GM23248 (cell line): ENCODE measurements around the gene MYO1E. TPM values are rescaled to one million over a fixed set of nuclear protein-coding genes. Genes with fewer than 3 reads are reported as not detected.

ENCODE experiments used
- DNase-seq: peaks from one replicate; pipeline ENCODE4 v3.0.0-alpha.2; 2015
- H2AFZ ChIP-seq: fragments of 200-600 bp; sonication (generic); 2 replicates; pipeline ENCODE4 v1.6.1; 2016; ENCODE audit warnings: antibody characterized with exemption
- H3F3A ChIP-seq: fragments of 200-600 bp; sonication (generic); 2 replicates; pipeline ENCODE4 v1.6.1; 2016; ENCODE audit warnings: mild to moderate bottlenecking, antibody characterized with exemption, mixed run types; ENCODE audit not compliant: insufficient read depth
- H3K27ac ChIP-seq: fragments of 200-600 bp; sonication (generic); 2 replicates; pipeline ENCODE4 v1.5.1; 2016; ENCODE audit warnings: mild to moderate bottlenecking
- H3K27me3 ChIP-seq: fragments of 200-600 bp; sonication (generic); replicated peaks from 2 replicates; pipeline ENCODE4 v1.6.1; 2016; ENCODE audit warnings: mild to moderate bottlenecking; ENCODE audit not compliant: insufficient read depth
- H3K36me3 ChIP-seq: fragments of 200-600 bp; sonication (generic); 2 replicates; pipeline ENCODE4 v1.6.1; 2016; ENCODE audit warnings: low read depth, mild to moderate bottlenecking
- H3K4me1 ChIP-seq: fragments of 200-600 bp; sonication (generic); 2 replicates; pipeline ENCODE4 v1.6.1; 2016; ENCODE audit warnings: mild to moderate bottlenecking; ENCODE audit not compliant: insufficient read depth
- H3K4me2 ChIP-seq: fragments of 200-600 bp; sonication (generic); one replicate; pipeline ENCODE4 v1.6.1; 2016; ENCODE audit warnings: mild to moderate bottlenecking; ENCODE audit not compliant: unreplicated experiment
- H3K4me3 ChIP-seq: fragments of 200-600 bp; sonication (generic); 2 replicates; pipeline ENCODE4 v1.5.1; 2016; ENCODE audit warnings: mild to moderate bottlenecking
- H3K79me2 ChIP-seq: fragments of 200-600 bp; sonication (generic); 2 replicates; pipeline ENCODE4 v1.6.1; 2016; ENCODE audit warnings: mild to moderate bottlenecking; ENCODE audit not compliant: insufficient read depth
- H3K9ac ChIP-seq: fragments of 200-600 bp; sonication (generic); 2 replicates; pipeline ENCODE4 v1.6.1; 2016; ENCODE audit warnings: mild to moderate bottlenecking
- H3K9me2 ChIP-seq: fragments of 200-600 bp; sonication (generic); 2 replicates; pipeline ENCODE4 v1.6.1; 2016; ENCODE audit warnings: mixed run types, mild to moderate bottlenecking, moderate library complexity; ENCODE audit not compliant: insufficient read depth
- H3K9me3 ChIP-seq: fragments of 200-600 bp; sonication (generic); one replicate; pipeline ENCODE4 v1.6.1; 2017; ENCODE audit warnings: low read depth
- H4K20me1 ChIP-seq: fragments of 200-600 bp; sonication (generic); 2 replicates; pipeline ENCODE4 v1.6.0; 2016; ENCODE audit not compliant: insufficient read depth
- EZH2 ChIP-seq: fragments of 200-600 bp; sonication (generic); IDR thresholded peaks from 2 replicates; pipeline ENCODE4 v1.6.1; 2018; ENCODE audit warnings: antibody characterized with exemption, mild to moderate bottlenecking; ENCODE audit not compliant: insufficient read depth, poor library complexity, severe bottlenecking
- EZH2phosphoT487 ChIP-seq: fragments of 200-600 bp; sonication (generic); IDR thresholded peaks from 2 replicates; pipeline ENCODE4 v1.6.1; 2018; ENCODE audit warnings: antibody characterized with exemption, moderate library complexity, mild to moderate bottlenecking, low read depth; ENCODE audit not compliant: insufficient read depth
- WGBS, 2 experiments: methylation state at CpG; one replicate each; pipeline ENCODE4 v1.1.6; 2015 to 2017; ENCODE audit warnings: low lambda C conversion rate in 2 of 2, low coverage in 1 of 2; ENCODE audit errors: missing lambda C conversion rate in 2 of 2; 5-methylcytosine and 5-hydroxymethylcytosine counted together
- in situ Hi-C: fragments of 300-500 bp; cut with MboI; formaldehyde crosslinking; loops from 2 replicates; pipeline ENCODE4 v1.15.0; 2020
- polyA plus RNA-seq: library from polyadenylated mRNA; unstranded; fragments of >200 nt; fragmentation: Nextera tagmentation; extraction: Ambion mirVana; gene quantifications from 2 replicates; pipeline ENCODE4 v1.2.1, GENCODE V29; 2016
- total RNA-seq: library from RNA; depleted of rRNA; stranded (reverse); fragments of >200 nt; shearing (Covaris generic); gene quantifications from 2 replicates; pipeline ENCODE4 v1.2.3, GENCODE V29; 2014

MYO1E gene
- total and polyA plus RNA-seq, 2 experiments from 2014 or later, result 155 to 190 TPM

DNA sequence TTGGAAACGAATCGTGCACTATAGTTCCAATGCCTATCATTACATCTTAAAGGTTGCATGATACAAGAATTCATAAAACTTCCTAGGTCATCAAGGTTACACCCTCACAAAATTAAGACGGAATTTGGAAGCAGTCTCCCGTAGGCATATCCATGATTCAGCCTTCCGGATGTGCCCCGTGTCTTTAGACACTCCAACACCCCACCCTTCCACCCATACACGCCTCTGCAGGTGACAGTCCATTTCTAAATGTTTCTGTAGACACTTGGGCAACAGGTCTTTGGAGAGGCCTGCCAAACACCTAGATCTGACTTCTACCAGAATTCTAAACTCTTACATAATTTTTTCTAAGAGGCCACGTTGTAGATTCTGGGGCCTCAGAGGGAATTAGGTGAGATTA is 116.2 kb downstream of the MYO1E start:
- in situ Hi-C loops, result loop anchor here (10.0 kb wide), 1 partner anchor 238 kb away; no protein-coding TSS in a partner anchor
- no peak for DNase-seq
- Histone ChIP-seq H3K36me3 (peaks cover 65% of the 10 kb centered on the region), H3K4me3 (no peak overlapping the region), H2AFZ (no peak overlapping the region), H3K9me3 (no peaks in the 10 kb centered on the region), H3K4me1 (no peaks in the 10 kb centered on the region), H3K79me2 (peaks cover 36% of the 10 kb centered on the region), H3K9me2 (no peaks in the 10 kb centered on the region), H3K27me3 (no peaks in the 10 kb centered on the region), H3F3A (peaks cover 12% of the 10 kb centered on the region; the same call in 1 of the 2 replicates), H4K20me1 (no peaks in the 10 kb centered on the region), H3K9ac (no peak overlapping the region), H3K4me2 (no peak overlapping the region), H3K27ac (no peak overlapping the region)
- TF ChIP-seq EZH2 (no peak), EZH2phosphoT487 (no peak)
- WGBS, 2 experiments, result 82 to 86% methylated on average over 8 of the region's 8 CpGs

DNA sequence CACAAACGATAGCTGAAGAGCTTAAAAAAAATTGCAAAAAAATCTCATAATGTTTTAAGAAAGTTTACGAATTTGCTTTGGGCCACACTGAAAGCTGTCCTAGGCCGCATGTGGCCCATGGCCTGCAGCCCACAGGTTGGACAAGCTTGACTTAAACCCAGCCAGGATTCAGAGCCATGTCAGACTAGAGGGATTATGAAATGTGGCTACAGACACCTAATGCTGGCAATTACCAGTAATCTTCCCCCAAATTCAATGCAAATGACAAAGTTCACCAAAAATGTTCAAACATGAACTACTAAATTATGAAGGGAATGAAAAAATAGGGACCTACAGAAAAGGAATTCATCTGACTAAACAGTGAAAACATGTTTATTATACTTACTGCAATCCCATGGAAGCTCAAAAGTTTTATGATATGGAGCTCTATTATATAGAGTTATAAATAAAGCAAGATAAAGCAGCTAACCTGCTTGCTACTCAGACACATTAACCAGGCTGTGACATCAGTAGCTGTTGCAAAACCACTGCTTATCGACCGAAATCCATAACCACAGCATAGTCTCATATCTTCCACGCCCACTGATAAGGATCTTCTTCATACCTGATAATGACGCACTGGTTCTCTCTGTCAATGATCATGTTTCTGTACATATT is 116.9 kb downstream of the MYO1E start:
- 90 to 92% methylated on average over 7 of the region's 7 CpGs for WGBS, 2 experiments
- Histone ChIP-seq H3K4me1 (no peaks in the 10 kb centered on the region), H3K9ac (no peak overlapping the region), H3K36me3 (peaks cover 68% of the 10 kb centered on the region), H3K4me3 (no peak overlapping the region), H3K4me2 (no peak overlapping the region), H3F3A (peaks cover 12% of the 10 kb centered on the region; the same call in 1 of the 2 replicates), H3K79me2 (peaks cover 39% of the 10 kb centered on the region), H3K9me3 (no peaks in the 10 kb centered on the region), H3K27me3 (no peaks in the 10 kb centered on the region), H4K20me1 (no peaks in the 10 kb centered on the region), H3K27ac (no peak overlapping the region), H2AFZ (no peak overlapping the region), H3K9me2 (no peaks in the 10 kb centered on the region)
- TF ChIP-seq EZH2phosphoT487 (no peak), EZH2 (no peak)
- in situ Hi-C loops, result loop anchor here (10.0 kb wide), 1 partner anchor 239 kb away; no protein-coding TSS in a partner anchor
- no peak for DNase-seq

DNA sequence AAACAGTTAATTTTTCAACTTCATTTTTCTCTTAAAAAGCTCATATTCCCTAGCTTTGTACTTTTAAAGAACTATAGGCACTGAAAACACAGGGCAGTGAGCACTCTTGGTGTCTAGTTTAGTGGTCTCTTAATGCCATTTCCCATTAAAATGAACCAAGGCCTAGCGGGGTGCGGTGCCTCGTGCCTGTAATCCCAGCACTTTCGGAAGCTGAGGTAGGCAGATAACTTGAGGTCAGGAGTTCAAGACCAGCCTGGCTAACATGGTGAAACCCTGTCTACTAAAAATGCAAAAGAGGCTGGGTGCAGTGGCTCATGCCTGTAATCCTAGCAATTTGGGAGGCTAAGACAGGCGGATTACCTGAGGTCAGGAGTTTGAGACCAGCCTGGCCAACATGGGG is 120.5 kb downstream of the MYO1E start:
- Histone ChIP-seq H3K79me2 (peaks cover 49% of the 10 kb centered on the region), H3K27ac (no peak overlapping the region), H4K20me1 (no peaks in the 10 kb centered on the region), H2AFZ (no peak overlapping the region), H3F3A (peaks cover 11% of the 10 kb centered on the region; the same call in 1 of the 2 replicates), H3K4me1 (no peaks in the 10 kb centered on the region), H3K9ac (no peak overlapping the region), H3K36me3 (peaks cover 50% of the 10 kb centered on the region), H3K4me2 (no peak overlapping the region), H3K4me3 (no peak overlapping the region), H3K27me3 (no peaks in the 10 kb centered on the region), H3K9me3 (no peaks in the 10 kb centered on the region), H3K9me2 (no peaks in the 10 kb centered on the region)
- in situ Hi-C loops, result loop anchor here (10.0 kb wide), 1 partner anchor 243 kb away; no protein-coding TSS in a partner anchor
- TF ChIP-seq EZH2phosphoT487 (no peak), EZH2 (no peak)
- 98 to 100% methylated on average over 5 of the region's 5 CpGs for WGBS, 2 experiments
- no peak for DNase-seq

DNA sequence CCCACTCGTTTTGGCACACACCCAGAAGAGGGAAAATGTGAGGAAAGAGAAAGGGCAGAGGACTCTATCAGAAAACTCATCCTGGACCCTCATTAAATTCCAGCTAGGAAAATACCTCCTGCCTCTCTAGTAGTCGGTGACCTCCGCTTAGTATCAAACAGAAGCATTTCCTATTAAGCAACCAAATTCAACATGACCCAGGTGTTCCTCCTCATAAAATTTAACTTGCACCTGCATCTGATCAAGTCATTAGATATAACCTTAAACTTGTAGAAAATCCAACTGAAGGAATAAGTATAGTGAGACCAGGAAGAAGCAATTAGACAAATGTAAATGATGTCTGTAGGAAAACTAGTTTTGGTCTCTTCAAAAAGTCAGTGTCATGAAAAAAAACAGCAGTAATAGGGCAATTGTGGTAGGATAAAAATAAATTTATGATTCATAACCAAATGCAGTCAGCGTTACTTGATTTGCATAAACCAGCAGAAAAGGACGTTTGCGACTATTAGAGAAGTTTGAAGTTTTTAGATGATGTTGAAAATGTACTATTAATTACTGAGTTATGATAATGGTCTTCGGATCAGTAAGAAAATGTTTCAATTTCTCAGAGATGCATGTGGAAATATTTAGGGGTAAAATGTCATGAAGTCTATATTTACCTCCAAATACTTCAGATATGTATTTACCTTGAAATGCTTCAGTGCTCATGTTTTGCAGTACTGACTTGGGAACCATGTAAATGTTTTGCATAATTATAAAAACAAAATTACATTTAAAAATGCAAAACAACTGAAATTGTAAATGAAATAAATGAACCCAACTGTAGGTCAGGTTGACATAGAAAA is 121.4 kb downstream of the MYO1E start:
- Histone ChIP-seq H3K79me2 (peaks cover 54% of the 10 kb centered on the region), H3F3A (peaks cover 7% of the 10 kb centered on the region; the same call in 1 of the 2 replicates), H3K4me1 (no peaks in the 10 kb centered on the region), H4K20me1 (no peaks in the 10 kb centered on the region), H2AFZ (no peak overlapping the region), H3K9me2 (no peaks in the 10 kb centered on the region), H3K4me3 (no peak overlapping the region), H3K36me3 (peaks cover 43% of the 10 kb centered on the region), H3K27ac (no peak overlapping the region), H3K9ac (no peak overlapping the region), H3K4me2 (no peak overlapping the region), H3K27me3 (no peaks in the 10 kb centered on the region), H3K9me3 (no peaks in the 10 kb centered on the region)
- WGBS, 2 experiments, result 87 to 89% methylated on average over 7 of the region's 7 CpGs
- in situ Hi-C loops, result loop anchor here (10.0 kb wide), 1 partner anchor 244 kb away; no protein-coding TSS in a partner anchor
- TF ChIP-seq EZH2, result no peak
- no peak for TF ChIP-seq EZH2phosphoT487
- no peak for DNase-seq
